H1 (cell line): ENCODE measurements around the gene CASS4. TPM values are rescaled to one million over a fixed set of nuclear protein-coding genes. Genes with fewer than 3 reads are reported as not detected.

Experiments used
- ATF3 ChIP-seq: IDR thresholded peaks from 2 replicates; pipeline ENCODE4 v1.6.1; 2011; ENCODE audit warnings: low read depth, mild to moderate bottlenecking, low read length; ENCODE audit not compliant: insufficient read depth
- CTBP2 ChIP-seq: IDR thresholded peaks from 2 replicates; pipeline ENCODE4 v1.7.0; 2011; ENCODE audit warnings: borderline replicate concordance, mild to moderate bottlenecking, moderate library complexity, mixed read lengths, low read length; ENCODE audit not compliant: insufficient read depth, insufficient read length
- GTF2F1 ChIP-seq: IDR thresholded peaks from 2 replicates; pipeline ENCODE4 v1.6.1; 2012; ENCODE audit warnings: low read depth, low read length, improper control_type of control experiment, borderline replicate concordance
- NRF1 ChIP-seq: IDR thresholded peaks from 2 replicates; pipeline ENCODE4 v1.6.1; 2011; ENCODE audit warnings: mild to moderate bottlenecking, low read depth, low read length, improper control_type of control experiment
- RNF2 ChIP-seq: fragments of 200-900, 300-1000 bp; sonication (generic); IDR thresholded peaks from 2 replicates; pipeline ENCODE4 v1.7.1; 2016; ENCODE audit warnings: borderline replicate concordance, low read depth, mild to moderate bottlenecking, antibody characterized with exemption, low read length; ENCODE audit not compliant: poor library complexity, severe bottlenecking; ENCODE audit errors: missing control alignments
- RXRA ChIP-seq: IDR thresholded peaks from 2 replicates; pipeline ENCODE4 v1.6.1; 2011; ENCODE audit warnings: low read depth, mild to moderate bottlenecking, low read length, moderate library complexity; ENCODE audit not compliant: insufficient read depth
- SIRT6 ChIP-seq: IDR thresholded peaks from one replicate; pipeline ENCODE4 v1.7.1; 2012; ENCODE audit warnings: low read length, inconsistent platforms
- SP1 ChIP-seq: IDR thresholded peaks from 2 replicates; pipeline ENCODE4 v1.6.1; 2011; ENCODE audit warnings: low read depth, low read length
- polyA plus RNA-seq, 7 experiments: library from polyadenylated mRNA; depleted of rRNA in 3 of 7; stranded (reverse) in 5 of 7; unstranded in 2 of 7; fragments of >200 nt in 5 of 7; fragments of 200-250 nt in 2 of 7; gene quantifications; 1 replicate in 5 of 7; 2 replicates in 1 of 7; 4 replicates in 1 of 7; pipeline versions ENCODE4 v1.2.1 to v1.2.3, GENCODE V29; 2011 to 2013; ENCODE audit warnings: missing spikeins in 2 of 7, mixed read lengths in 2 of 7
- total RNA-seq: library from RNA; stranded (reverse); fragmentation: NEBNext Ultra II Directional; extraction: Animal tissue kit (Norgen Biotek cat#: 25700); gene quantifications from 2 replicates; pipeline ENCODE4 v1.2.1, GENCODE V29; 2021

Gene CASS4
- total and polyA plus RNA-seq, 2 of the 8 experiments (the other 6 are each of a cell fraction or from before 2014, with no cell fraction given), result not detected

- TF ChIP-seq RNF2 (no peak), SP1 (no peak), GTF2F1 (no peak), RXRA (no peak), CTBP2 (no peak), NRF1 (no peak), SIRT6 (no peak), ATF3 (no peak)
These were observed 76.5 kb downstream of the CASS4 start (continued) for GRCh38 chr20:56488566-56488965.
